GM12874 (cell line): ENCODE data around the gene UCK2.

Experiments
- CTCF ChIP-seq: IDR thresholded peaks from 2 replicates; pipeline ENCODE4 v1.5.1; 2011; ENCODE audit warnings: low read depth, mild to moderate bottlenecking, control low read depth, low read length, moderate library complexity; ENCODE audit not compliant: insufficient read depth

Gene UCK2

GRCh38 chr1:165873481-165873880 is 46.1 kb downstream of the UCK2 start:
- TF ChIP-seq CTCF = no peak

- TF ChIP-seq CTCF = no peak
Observed at GRCh38 chr1:165874643-165875042, 47.2 kb downstream of the UCK2 start.

GRCh38 chr1:165875171-165875570 is 47.8 kb downstream of the UCK2 start:
- TF ChIP-seq CTCF = no peak

- no peak for TF ChIP-seq CTCF
Observed at GRCh38 chr1:165875604-165876003, 48.2 kb downstream of the UCK2 start.

DNA sequence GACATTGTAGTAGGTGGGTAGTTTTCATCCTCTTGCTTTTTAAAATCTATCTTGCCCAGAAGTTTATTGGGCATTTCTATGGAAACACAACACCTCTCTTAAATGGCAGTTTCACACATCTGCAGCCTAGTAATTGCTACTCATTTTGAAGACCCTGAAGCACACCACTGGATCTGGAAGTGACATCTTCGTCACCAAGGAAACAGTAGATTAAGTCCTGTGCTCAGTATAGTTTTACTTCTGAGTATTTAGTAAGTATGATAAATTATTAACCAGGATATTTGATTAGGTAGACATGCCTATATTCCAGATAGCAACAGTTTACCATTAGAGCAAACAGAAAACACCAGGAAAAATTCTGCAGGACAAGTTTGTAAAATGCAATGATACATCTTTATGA is 48.7 kb downstream of the UCK2 start:
- TF ChIP-seq CTCF = no peak

DNA sequence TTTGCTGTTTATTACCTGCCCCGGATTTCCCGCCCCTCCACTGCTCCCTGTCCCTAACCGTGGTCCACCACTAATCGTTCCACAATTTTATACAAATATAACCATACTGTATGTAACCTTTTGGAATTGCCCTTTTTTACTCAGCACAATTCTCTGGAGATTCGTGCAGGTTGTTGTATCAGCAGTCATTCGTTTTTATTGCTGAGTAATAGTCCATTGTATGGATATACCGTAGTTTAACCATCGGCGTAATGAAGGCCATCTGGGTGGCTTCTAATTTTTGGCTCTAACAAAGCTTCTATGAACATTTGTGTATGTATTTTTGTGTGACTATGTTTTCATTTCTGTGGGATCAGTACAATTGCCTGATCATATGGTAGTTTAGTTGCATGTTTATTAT is 50.0 kb downstream of the UCK2 start:
- TF ChIP-seq CTCF = no peak

GRCh38 chr1:165877940-165878556 is 50.6 kb downstream of the UCK2 start:
- TF ChIP-seq CTCF = no peak
